ENCODE data around the gene DNER.

DNA sequence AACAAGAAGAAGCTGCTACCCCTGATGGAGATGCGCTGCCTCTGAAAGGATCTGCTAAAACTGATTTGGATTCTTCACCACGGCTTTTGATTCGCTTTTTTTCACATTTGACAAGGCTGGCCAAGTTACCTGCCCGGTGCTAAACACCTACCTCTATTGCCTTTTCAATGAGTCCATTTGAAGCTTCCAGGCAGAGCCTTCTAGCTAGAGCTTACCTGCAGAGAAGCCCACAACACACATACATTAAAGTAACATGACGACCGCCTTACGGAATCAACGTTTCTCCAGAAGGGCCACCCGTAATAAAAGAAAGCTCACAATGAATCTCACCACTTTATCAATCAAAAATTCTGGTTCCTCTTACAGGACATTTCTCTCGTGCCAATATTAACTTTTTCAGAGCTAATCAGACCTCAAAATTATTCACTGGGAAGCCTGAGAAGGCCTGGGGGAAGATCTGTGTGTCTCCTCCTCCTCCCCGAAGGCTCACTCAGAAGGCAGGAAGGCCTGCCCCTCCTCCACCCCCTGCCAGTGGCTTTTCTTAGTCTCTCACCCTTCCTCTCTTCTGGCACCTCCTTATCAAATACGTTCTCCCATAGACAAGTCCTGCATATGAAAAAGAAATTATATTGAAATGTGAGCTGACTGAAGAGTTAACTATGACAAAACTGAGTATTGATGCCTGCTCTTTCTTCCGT lies 171.0 kb downstream of the DNER start:
- no peak for TF ChIP-seq EZH2phosphoT487 (IDR thresholded peaks at IDR 0.05; ENCODE audit: borderline replicate concordance)
- TF ChIP-seq, protein P1, sequence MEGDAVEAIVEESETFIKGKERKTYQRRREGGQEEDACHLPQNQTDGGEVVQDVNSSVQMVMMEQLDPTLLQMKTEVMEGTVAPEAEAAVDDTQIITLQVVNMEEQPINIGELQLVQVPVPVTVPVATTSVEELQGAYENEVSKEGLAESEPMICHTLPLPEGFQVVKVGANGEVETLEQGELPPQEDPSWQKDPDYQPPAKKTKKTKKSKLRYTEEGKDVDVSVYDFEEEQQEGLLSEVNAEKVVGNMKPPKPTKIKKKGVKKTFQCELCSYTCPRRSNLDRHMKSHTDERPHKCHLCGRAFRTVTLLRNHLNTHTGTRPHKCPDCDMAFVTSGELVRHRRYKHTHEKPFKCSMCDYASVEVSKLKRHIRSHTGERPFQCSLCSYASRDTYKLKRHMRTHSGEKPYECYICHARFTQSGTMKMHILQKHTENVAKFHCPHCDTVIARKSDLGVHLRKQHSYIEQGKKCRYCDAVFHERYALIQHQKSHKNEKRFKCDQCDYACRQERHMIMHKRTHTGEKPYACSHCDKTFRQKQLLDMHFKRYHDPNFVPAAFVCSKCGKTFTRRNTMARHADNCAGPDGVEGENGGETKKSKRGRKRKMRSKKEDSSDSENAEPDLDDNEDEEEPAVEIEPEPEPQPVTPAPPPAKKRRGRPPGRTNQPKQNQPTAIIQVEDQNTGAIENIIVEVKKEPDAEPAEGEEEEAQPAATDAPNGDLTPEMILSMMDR (conservative IDR thresholded peaks at IDR 0.05; ENCODE audit: low read length): no peak

Measured in Loucy (cell line).